GM12874 (cell line): ENCODE measurements around the gene CNBD2.

Source experiments
- TF ChIP-seq, protein P1 (sequence below): IDR thresholded peaks from 2 replicates; pipeline ENCODE4 v1.5.1; 2011; ENCODE audit warnings: low read depth, mild to moderate bottlenecking, control low read depth, low read length, moderate library complexity; ENCODE audit not compliant: insufficient read depth

CNBD2 gene

GRCh38 chr20:35994994-35995453 is 26.6 kb downstream of the CNBD2 start:
- TF ChIP-seq, protein P1, sequence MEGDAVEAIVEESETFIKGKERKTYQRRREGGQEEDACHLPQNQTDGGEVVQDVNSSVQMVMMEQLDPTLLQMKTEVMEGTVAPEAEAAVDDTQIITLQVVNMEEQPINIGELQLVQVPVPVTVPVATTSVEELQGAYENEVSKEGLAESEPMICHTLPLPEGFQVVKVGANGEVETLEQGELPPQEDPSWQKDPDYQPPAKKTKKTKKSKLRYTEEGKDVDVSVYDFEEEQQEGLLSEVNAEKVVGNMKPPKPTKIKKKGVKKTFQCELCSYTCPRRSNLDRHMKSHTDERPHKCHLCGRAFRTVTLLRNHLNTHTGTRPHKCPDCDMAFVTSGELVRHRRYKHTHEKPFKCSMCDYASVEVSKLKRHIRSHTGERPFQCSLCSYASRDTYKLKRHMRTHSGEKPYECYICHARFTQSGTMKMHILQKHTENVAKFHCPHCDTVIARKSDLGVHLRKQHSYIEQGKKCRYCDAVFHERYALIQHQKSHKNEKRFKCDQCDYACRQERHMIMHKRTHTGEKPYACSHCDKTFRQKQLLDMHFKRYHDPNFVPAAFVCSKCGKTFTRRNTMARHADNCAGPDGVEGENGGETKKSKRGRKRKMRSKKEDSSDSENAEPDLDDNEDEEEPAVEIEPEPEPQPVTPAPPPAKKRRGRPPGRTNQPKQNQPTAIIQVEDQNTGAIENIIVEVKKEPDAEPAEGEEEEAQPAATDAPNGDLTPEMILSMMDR: peak; percentile 93

- TF ChIP-seq, protein P1: no peak
Measured at GRCh38 chr20:36002855-36003254, 34.5 kb downstream of the CNBD2 start.

GRCh38 chr20:36004045-36004444 is 35.7 kb downstream of the CNBD2 start:
- TF ChIP-seq, protein P1: no peak

- TF ChIP-seq, protein P1: no peak
Measured at GRCh38 chr20:36008461-36009035, 40.2 kb downstream of the CNBD2 start.

- TF ChIP-seq, protein P1: no peak
Measured at GRCh38 chr20:36010076-36010475, 41.7 kb downstream of the CNBD2 start.

DNA sequence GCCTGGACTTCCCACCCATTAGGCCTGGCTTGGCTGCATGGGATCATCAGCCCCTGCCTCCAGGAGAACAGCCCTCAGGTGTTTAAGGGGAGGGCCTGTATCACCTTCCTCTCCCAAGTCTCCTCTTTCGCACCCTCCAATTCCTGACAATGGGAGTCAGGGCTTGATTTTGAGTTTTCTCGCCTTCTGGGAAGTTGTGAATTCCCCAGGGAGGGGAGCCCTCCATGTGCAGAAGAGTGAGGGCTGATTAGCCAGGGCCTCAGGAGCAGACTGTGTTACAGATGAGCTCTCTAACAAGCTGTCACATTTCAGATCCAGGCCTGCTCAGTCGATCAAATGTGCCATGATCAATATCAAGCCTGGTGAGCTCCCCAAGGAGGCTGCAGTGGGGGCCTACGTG is 42.4 kb downstream of the CNBD2 start:
- TF ChIP-seq, protein P1: no peak

DNA sequence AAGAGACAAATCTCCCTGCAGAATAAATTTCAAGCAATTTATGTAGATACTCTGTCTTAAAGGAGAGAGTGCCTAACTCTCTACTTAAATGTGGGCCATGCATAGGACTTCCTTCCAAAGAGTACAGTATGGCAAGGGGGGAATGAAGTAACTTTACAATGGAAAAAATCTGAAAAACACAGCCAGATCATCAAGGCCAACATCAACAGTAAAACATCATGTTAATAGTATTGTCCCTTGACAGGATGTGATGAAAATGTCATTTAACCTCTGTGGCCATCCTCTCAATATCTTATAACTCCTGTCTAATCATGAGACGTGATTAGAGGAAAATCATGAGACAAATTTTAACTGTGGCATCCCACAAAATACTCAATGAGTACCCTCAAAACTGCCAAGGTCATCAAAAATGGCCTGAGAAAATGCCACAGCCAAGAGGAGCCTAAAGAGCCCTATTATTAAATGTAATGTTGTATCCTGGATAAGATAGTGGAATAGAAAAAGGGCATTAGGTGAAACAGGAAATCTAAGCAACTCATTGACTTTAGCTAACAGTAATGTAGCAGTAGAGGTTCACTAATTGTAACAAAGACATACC is 47.5 kb downstream of the CNBD2 start:
- TF ChIP-seq, protein P1: no peak
